ENCODE measurements around the gene PSMD13. TPM values are rescaled to one million over a fixed set of nuclear protein-coding genes. Genes with fewer than 3 reads are reported as not detected.
A peak's percentile ranks its signal among the peaks of the same experiment; 100 is the strongest.

The PSMD13 gene
- total RNA-seq, 2 experiments from 2014 or later = 220 to 228 TPM

DNA sequence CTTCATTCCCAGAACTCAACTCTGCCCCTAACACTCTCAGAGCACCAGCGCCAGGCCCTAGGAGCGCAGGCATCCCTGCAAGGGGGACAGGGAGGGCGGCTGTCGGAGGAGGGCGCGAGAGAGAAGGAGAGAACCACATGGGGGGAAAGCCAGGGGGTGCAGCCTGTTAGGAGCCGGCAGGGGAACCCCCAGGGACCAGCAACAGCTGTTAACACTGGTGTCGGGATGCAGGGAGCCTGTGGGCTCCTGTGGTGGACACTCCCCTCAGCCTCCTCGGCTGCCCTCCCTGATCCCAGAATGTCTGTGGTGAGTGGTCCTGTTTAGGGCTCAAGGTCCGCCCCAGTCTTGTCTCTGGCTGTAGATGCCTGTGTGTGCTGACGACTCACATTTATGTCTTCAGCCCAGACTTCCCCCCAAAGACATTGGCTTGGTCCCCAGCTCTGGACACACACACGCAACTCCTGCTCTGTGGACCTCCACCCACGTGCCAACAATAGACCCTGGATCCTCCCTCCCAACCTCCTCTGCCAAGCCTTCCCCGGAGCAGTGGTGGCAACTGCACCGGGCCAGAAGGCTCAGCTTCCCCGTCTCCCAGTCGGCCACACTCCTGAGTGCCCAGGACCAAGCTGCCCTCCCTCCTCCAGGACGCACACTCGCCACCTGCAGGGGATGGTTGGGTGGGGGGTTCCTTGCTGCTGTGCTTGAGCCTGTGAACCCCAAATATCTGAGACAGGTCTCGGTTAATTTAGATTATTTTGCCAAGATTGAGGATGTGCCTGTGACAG, 63.4 kb downstream of the PSMD13 start:
- no peak overlapping the region for H3K4me3 Mint-ChIP-seq
- ChIA-PET CTCF (interaction anchor here (1.0 to 4.6 kb wide), 4 partner anchors 9 to 63 kb away, joined by 3 to 21 read pairs (median 7); no protein-coding TSS in a partner anchor), POLR2A (interaction anchor here (0.9 to 2.6 kb wide), 6 partner anchors 9 to 42 kb away, joined by 3 to 28 read pairs (median 4); partner anchors contain the start of gene PGGHG)
- H3K27ac Mint-ChIP-seq = no peak overlapping the region
- peak; percentile 68 for DNase-seq
- H3K4me1 Mint-ChIP-seq (ENCODE audit: low read depth) = peaks cover 49% of the 10 kb centered on the region
- peaks cover 6% of the 10 kb centered on the region for H3K27me3 Mint-ChIP-seq
- ATAC-seq = peak; percentile 14
- no peaks in the 10 kb centered on the region for H3K36me3 Mint-ChIP-seq (ENCODE audit: low read depth)
- intact Hi-C loops (cut with micrococcal nuclease) = no loop called here
- TF ChIP-seq, protein P1, sequence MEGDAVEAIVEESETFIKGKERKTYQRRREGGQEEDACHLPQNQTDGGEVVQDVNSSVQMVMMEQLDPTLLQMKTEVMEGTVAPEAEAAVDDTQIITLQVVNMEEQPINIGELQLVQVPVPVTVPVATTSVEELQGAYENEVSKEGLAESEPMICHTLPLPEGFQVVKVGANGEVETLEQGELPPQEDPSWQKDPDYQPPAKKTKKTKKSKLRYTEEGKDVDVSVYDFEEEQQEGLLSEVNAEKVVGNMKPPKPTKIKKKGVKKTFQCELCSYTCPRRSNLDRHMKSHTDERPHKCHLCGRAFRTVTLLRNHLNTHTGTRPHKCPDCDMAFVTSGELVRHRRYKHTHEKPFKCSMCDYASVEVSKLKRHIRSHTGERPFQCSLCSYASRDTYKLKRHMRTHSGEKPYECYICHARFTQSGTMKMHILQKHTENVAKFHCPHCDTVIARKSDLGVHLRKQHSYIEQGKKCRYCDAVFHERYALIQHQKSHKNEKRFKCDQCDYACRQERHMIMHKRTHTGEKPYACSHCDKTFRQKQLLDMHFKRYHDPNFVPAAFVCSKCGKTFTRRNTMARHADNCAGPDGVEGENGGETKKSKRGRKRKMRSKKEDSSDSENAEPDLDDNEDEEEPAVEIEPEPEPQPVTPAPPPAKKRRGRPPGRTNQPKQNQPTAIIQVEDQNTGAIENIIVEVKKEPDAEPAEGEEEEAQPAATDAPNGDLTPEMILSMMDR (IDR thresholded peaks at IDR 0.05) = no peak
- no peaks in the 10 kb centered on the region for H3K9me3 Mint-ChIP-seq

Other genes with a start within 250 kb of the PSMD13 start
- not detected for gene SCGB1C1, start 43.9 kb upstream of the PSMD13 start, total RNA-seq
- gene BET1L, start 29.6 kb upstream of the PSMD13 start, total RNA-seq = 10 to 100 TPM; 58.4 to 68.9 TPM
- 100 to 1,000 TPM in 1 of 2 experiments, 10 to 100 TPM in 1; 96.5 to 108 TPM for gene RIC8A, start 29.3 kb upstream of the PSMD13 start, total RNA-seq
- gene SIRT3, start 634 bp upstream of the PSMD13 start, total RNA-seq = 10 to 100 TPM; 27.7 to 32.1 TPM
- gene NLRP6, start 41.4 kb downstream of the PSMD13 start, total RNA-seq = 1 to 10 TPM; 3.3 to 3.4 TPM
- gene PGGHG, start 52.1 kb downstream of the PSMD13 start, total RNA-seq = 100 to 1,000 TPM; 298 to 308 TPM
- not detected for gene IFITM5, start 62.5 kb downstream of the PSMD13 start, total RNA-seq
- gene IFITM2, start 70.8 kb downstream of the PSMD13 start, total RNA-seq = 100 to 1,000 TPM; 540 to 549 TPM
- gene IFITM1, start 77.1 kb downstream of the PSMD13 start, total RNA-seq = 100 to 1,000 TPM; 296 to 304 TPM
- gene IFITM3, start 83.9 kb downstream of the PSMD13 start, total RNA-seq = 10 to 100 TPM; 52.8 to 58.0 TPM
- gene B4GALNT4, start 132.5 kb downstream of the PSMD13 start, total RNA-seq = 1 to 10 TPM; 1.5 to 3.4 TPM
- gene PKP3, start 157.2 kb downstream of the PSMD13 start, total RNA-seq = under 1 TPM in 1 of 2 experiments, not detected in 1; 0.18 TPM
- 10 to 100 TPM; 33.9 to 35.0 TPM for gene SIGIRR, start 178.0 kb downstream of the PSMD13 start, total RNA-seq
- 10 to 100 TPM; 28.2 to 29.0 TPM for gene ANO9, start 205.0 kb downstream of the PSMD13 start, total RNA-seq
- 10 to 100 TPM; 17.4 to 18.0 TPM for gene PTDSS2, start 213.3 kb downstream of the PSMD13 start, total RNA-seq